ENCODE results near the gene XRN2. TPM values are rescaled to one million over a fixed set of nuclear protein-coding genes. Genes with fewer than 3 reads are reported as not detected.

The XRN2 gene
- total RNA-seq, 4 donors from 2014 or later: 25.2 to 61.2 (median 47.1) TPM

GRCh38 chr20:21357844-21358243 is 54.7 kb downstream of the XRN2 start:
- Histone ChIP-seq H3K4me3 (no peak overlapping the region), H3K27ac (no peak overlapping the region), H3K4me1 (no peaks in the 10 kb centered on the region), H3K36me3 (peaks cover 0 to 92% (median 0%) of the 10 kb centered on the region in 3 donors), H3K27me3 (no peaks in the 10 kb centered on the region), H3K9me3 (no peaks in the 10 kb centered on the region)
- no peak for DNase-seq
- no peak for TF ChIP-seq POLR2A (IDR thresholded peaks at IDR 0.05)
- no peak for TF ChIP-seq CTCF (IDR thresholded peaks at IDR 0.05)
- 71 to 75% methylated on average over 1 of the region's 1 CpG for WGBS, 2 donors
- intact Hi-C loops (cut with DNase I): no loop called here

GRCh38 chr20:21358737-21359136 is 55.6 kb downstream of the XRN2 start:
- Histone ChIP-seq H3K27me3 (no peaks in the 10 kb centered on the region), H3K36me3 (peaks cover 0 to 97% (median 5%) of the 10 kb centered on the region in 3 donors)

GRCh38 chr20:21360705-21361104 is 57.6 kb downstream of the XRN2 start:
- no peak for TF ChIP-seq POLR2A (IDR thresholded peaks at IDR 0.05)
- no peak for TF ChIP-seq CTCF (IDR thresholded peaks at IDR 0.05)
- H3K27me3 ChIP-seq: no peaks in the 10 kb centered on the region
- peaks cover 0 to 99% (median 5%) of the 10 kb centered on the region in 3 donors for H3K36me3 ChIP-seq
- H3K4me3 ChIP-seq: no peak overlapping the region
- intact Hi-C loops (cut with DNase I): no loop called here
- 48 to 75% methylated on average over 1 of the region's 1 CpG for WGBS, 2 donors
- no peaks in the 10 kb centered on the region for H3K9me3 ChIP-seq
- no peaks in the 10 kb centered on the region for H3K4me1 ChIP-seq
- no peak overlapping the region for H3K27ac ChIP-seq
- no peak for DNase-seq

More at GRCh38 chr20:21358737-21359136, 55.6 kb downstream of the XRN2 start:
- intact Hi-C loops (cut with DNase I): no loop called here
- H3K9me3 ChIP-seq: no peaks in the 10 kb centered on the region
- TF ChIP-seq CTCF (IDR thresholded peaks at IDR 0.05) (no peak), POLR2A (IDR thresholded peaks at IDR 0.05) (no peak)
- 90 to 95% methylated on average over 5 of the region's 5 CpGs for WGBS, 2 donors
- no peak overlapping the region for H3K27ac ChIP-seq
- DNase-seq: no peak
- H3K4me1 ChIP-seq: no peaks in the 10 kb centered on the region
- H3K4me3 ChIP-seq: no peak overlapping the region

GRCh38 chr20:21361266-21361665 is 58.1 kb downstream of the XRN2 start:
- Histone ChIP-seq H3K27me3 (no peaks in the 10 kb centered on the region), H3K9me3 (no peaks in the 10 kb centered on the region), H3K4me3 (no peak overlapping the region), H3K27ac (no peak overlapping the region), H3K36me3 (peaks cover 0 to 96% (median 7%) of the 10 kb centered on the region in 3 donors), H3K4me1 (no peaks in the 10 kb centered on the region)
- DNase-seq: no peak
- TF ChIP-seq CTCF (IDR thresholded peaks at IDR 0.05) (no peak), POLR2A (IDR thresholded peaks at IDR 0.05) (no peak)
- intact Hi-C loops (cut with DNase I): no loop called here
- WGBS, 2 donors: 59 to 62% methylated on average over 2 of the region's 2 CpGs

- TF ChIP-seq CTCF (IDR thresholded peaks at IDR 0.05): no peak
- TF ChIP-seq POLR2A (IDR thresholded peaks at IDR 0.05): no peak
- H3K27ac ChIP-seq: no peak overlapping the region
- no peaks in the 10 kb centered on the region for H3K4me1 ChIP-seq
- H3K4me3 ChIP-seq: no peak overlapping the region
- WGBS, 2 donors: 84 to 94% methylated on average over 6 of the region's 6 CpGs
- H3K36me3 ChIP-seq: peaks cover 0 to 93% (median 12%) of the 10 kb centered on the region in 3 donors
- intact Hi-C loops (cut with DNase I): no loop called here
- H3K27me3 ChIP-seq: no peaks in the 10 kb centered on the region
- no peaks in the 10 kb centered on the region for H3K9me3 ChIP-seq
- no peak for DNase-seq
Measured at GRCh38 chr20:21364413-21364812, 61.3 kb downstream of the XRN2 start.

Data from esophagus squamous epithelium (tissue), 5 donors.